NCI-H1048 (cell line): Measurements from ENCODE around the gene NOX4.
"Not testable (repeated sequence)": the region's sequence is repeated elsewhere in the genome, so short reads cannot be mapped to it uniquely, and the experiment has no call there.

Source experiments
- DNase-seq: peaks from one replicate; lab custom pipeline; 2025; lab: John Stamatoyannopoulos, UW

NOX4 gene

DNA sequence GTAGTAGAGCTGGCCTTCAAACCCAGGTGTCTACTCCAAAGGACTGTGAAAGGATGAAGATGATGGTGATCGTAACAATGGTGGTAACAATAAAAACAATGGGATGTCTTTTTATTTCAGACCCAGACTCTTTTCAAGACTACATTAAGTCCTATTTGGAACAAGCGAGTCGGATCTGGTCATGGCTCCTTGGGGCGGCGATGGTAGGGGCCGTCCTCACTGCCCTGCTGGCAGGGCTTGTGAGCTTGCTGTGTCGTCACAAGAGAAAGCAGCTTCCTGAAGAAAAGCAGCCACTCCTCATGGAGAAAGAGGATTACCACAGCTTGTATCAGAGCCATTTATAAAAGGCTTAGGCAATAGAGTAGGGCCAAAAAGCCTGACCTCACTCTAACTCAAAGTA lies 196.2 kb downstream of the NOX4 start:
- DNase-seq, result not testable (repeated sequence)

DNA sequence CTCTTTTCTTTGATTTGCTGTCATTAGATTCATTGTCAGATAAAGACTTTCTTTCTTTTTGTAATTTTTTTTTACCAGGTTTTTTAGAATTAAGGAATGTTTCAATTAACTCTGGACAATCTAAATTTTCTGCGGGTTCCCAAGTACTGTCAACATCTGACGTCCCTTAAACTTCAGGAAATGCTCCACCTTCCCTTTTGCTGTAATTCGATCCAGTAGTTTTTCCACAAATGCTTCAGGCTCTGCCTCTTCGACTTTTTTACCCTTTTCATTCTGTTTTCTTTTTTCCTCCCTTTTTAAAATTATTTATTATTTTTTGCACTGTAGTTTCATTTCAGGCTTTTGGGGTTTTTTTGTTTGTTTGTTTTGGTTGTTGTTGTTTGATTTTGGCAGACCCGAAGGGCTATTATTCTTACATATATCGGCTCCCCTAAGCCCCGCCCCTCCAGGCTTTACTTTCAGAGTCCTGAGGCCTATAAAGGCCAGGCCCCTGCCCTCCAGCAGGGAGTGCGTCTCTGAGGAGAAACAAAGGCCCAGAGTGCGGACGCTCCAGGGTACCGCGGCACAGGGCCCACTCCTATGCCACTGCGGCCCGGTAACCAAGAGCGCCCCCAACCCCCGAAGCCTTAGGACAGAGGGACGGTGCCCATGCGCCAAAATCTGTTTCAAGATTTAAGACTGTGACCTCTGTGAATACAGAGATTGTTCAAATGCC lies 197.1 kb downstream of the NOX4 start:
- no peak for DNase-seq

DNA sequence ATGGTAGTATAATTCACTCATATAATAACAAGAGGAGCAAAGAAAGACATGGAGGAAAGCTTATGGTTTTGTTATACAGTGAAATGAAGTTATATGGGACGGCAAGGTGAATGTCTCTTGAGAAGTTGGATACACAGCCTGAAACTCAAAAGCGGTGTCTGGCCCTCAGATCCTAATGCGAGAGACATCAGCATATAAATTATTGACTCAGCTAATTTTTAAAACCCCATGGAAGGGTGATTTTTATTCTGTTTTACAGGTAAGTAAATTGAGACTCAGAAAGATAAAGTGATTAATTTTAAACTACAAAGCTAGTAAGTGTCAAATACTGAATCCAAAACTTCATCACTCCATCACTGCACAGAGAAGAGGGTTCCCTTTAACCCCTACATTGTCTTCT lies 203.2 kb downstream of the NOX4 start:
- DNase-seq, result not testable (repeated sequence)

DNA sequence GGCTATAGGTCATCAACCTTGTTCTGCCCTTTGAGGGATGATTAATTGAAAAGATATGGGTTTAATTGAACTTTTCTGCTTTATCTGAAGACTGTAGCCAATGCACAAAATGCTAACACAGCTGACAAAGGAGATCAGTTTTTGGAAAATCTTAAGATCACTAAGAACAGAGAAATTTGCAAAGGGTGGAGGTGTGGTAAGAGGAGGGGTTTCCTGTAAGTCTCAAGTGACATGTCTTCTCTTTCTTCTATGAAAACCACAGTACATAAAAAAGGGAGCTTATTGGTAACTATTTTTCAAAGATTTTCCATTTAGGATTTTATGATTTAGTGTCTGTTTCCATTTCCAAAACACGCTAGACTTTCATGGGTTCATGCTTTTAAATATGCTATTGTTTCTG lies 204.6 kb downstream of the NOX4 start:
- DNase-seq, result not testable (repeated sequence)

DNA sequence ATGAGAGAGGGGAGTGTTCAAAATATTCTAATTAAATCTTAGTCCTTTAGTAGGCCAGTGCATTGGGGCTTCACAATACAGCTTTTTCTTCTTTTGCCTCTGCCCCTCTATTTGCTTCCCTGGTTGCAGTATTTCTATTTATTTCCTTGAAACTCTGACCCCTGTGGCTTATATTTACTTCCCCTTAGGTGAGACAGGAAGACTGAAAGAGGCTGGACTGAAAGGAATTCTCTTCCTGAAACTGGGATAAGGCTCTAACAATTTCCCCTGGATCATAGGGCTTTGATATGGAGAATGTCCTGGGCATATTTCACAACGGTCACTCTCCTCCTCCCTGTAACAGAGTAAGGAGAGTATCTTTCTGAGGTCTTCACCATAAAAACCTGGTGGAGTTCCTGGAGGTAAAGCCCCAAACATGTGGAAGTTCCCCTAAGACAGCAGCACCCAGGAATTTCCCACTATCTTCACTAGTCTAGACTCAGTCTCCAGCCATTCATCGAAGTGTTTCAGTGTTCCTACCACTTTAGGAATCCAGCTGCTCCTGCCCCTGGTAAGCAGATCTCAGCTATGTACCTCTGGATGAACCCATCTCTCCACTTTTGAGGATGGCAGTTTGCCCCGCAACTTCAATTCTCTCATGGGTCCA lies 210.0 kb downstream of the NOX4 start:
- DNase-seq, result not testable (repeated sequence)

DNA sequence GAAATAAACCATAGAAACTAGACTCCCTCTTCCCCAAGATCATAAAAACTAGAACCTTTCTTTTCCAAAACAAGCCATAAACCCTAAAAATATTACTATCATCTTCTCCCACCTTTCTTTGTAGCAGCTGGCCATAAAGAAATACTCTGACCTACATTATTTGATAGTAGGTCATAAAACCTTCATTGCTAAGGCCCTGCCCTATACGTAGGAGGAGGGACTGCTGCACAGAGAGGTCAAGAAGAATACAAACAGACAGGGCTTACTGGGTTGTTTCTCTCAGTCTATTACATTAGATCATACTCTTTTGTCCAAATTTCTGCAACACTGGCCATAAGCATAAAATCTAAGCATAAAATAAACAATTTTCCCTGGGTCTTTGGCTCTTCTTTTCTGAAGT lies 212.0 kb downstream of the NOX4 start:
- no peak for DNase-seq

DNA sequence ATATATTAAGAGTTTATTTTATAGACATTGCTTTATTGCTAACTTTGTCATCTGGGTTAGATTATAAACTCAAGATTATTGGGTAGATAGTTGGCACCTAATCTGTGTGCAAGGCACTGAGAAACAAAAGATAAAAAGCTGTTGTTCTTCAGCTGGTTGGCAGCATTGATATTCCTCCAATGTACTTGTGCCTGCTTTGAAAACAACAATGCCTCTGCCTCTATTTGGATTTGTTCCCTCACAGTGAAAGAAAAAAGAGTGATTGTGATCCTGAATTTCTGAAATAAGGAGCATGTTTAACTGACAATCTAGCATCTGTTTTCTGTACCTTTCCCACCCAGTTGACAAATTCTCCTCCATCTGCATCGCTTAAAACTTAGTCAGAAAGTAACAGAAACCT lies 215.2 kb downstream of the NOX4 start:
- DNase-seq, result no peak
